ENCODE measurements around the gene TDRD7.

DNA sequence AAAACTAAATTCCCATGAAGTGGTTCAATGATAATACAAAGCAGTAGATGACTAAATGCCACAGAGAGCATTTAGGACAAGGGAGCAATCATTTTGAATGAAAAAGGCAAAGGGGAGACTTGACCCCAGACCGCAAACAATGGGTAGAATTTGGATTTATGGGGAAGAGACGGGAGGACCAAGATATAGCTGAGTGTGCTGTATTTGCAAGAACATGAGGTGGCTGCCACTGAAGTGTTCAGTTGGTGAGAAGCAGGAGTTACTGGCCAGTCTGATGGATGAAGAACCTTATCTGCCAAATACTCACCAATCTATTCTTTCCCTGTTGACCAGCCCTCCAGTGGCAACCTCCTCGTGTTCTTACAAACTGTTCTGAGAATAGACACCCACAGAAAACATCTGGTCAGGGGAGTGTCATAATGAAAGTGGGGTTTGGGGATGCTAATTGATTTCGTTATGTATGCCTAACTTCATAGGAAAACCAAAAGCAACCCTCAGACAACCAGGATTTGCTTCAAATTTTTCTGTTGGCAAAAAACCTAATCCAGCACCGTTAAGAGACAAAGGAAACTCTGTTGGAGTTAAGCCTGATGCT lies 19.8 kb downstream of the TDRD7 start:
- TF ChIP-seq POLR2AphosphoS5 (IDR thresholded peaks at IDR 0.05; ENCODE audit: borderline replicate concordance, low read depth, low read length) (no peak), EZH2 (IDR thresholded peaks at IDR 0.05) (no peak), FOXP2 (optimal IDR thresholded peaks at IDR 0.05; ENCODE audit: control extremely low read depth, extremely low read length, insufficient read depth) (no peak)

Data from SK-N-MC (cell line).